Endothelial cell (in vitro differentiated cells): ENCODE results near the gene ATP1B3. TPM values are rescaled to one million over a fixed set of nuclear protein-coding genes. Genes with fewer than 3 reads are reported as not detected.

Experiments used
- DNase-seq: peaks from one replicate; pipeline ENCODE4 v3.0.0; 2021; ENCODE audit warnings: low spot score
- H3K27ac Mint-ChIP-seq: one replicate; pipeline ENCODE4 v1.8.0; 2021; ENCODE audit warnings: mixed read lengths, inconsistent platforms; ENCODE audit not compliant: unreplicated experiment
- H3K27me3 Mint-ChIP-seq: one replicate; pipeline ENCODE4 v1.8.0; 2021; ENCODE audit warnings: mild to moderate bottlenecking, moderate library complexity, mixed read lengths, inconsistent platforms; ENCODE audit not compliant: unreplicated experiment
- H3K36me3 Mint-ChIP-seq: one replicate; pipeline ENCODE4 v1.8.0; 2021; ENCODE audit warnings: mild to moderate bottlenecking, low read depth, mixed read lengths, inconsistent platforms; ENCODE audit not compliant: unreplicated experiment
- H3K4me1 Mint-ChIP-seq: one replicate; pipeline ENCODE4 v1.8.0; 2021; ENCODE audit warnings: mild to moderate bottlenecking, mixed read lengths, inconsistent platforms; ENCODE audit not compliant: unreplicated experiment
- H3K4me3 Mint-ChIP-seq: one replicate; pipeline ENCODE4 v1.8.0; 2021; ENCODE audit warnings: mild to moderate bottlenecking, mixed read lengths, inconsistent platforms; ENCODE audit not compliant: unreplicated experiment
- H3K9me3 Mint-ChIP-seq: one replicate; pipeline ENCODE4 v1.8.0; 2021; ENCODE audit warnings: mixed read lengths, inconsistent platforms; ENCODE audit not compliant: unreplicated experiment
- total RNA-seq: library from RNA; stranded (reverse); fragmentation: NEBNext Ultra II Directional; extraction: Animal tissue kit (Norgen Biotek cat#: 25700); gene quantifications from one replicate; pipeline ENCODE4 v1.2.1, GENCODE V29; 2021; ENCODE audit not compliant: unreplicated experiment
- TF ChIP-seq, protein P1 (sequence below): fragments of 200-600 bp; sonication (generic); IDR thresholded peaks from one replicate; pipeline ENCODE4 v1.5.0; 2021; ENCODE audit warnings: antibody characterized with exemption; ENCODE audit not compliant: unreplicated experiment

The ATP1B3 gene
- total RNA-seq, 1 donor from 2014 or later = 273 TPM

DNA sequence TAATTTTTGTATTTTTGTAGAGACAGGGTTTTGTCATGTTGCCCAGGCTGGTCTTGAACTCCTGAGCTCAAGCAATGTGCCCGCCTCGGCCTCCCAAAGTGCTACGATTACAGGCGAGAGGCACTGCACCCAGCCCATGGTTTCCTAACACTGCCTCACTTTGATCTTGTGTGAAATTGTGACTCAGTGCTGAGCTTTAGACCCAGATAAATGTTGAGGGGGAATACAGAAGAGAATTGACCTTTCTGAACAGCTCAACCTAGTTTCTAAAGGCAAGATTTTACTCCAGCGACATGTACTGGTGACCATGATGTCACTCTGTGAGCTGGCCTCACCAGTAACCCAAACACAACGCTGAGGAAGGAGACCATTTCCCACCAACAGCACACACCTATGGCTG lies 73.5 kb downstream of the ATP1B3 start:
- Mint-ChIP-seq H3K4me3 (no peak overlapping the region), H3K36me3 (no peaks in the 10 kb centered on the region), H3K9me3 (no peaks in the 10 kb centered on the region), H3K27me3 (no peaks in the 10 kb centered on the region), H3K4me1 (peaks cover 2% of the 10 kb centered on the region), H3K27ac (no peak overlapping the region)
- DNase-seq = no peak
- TF ChIP-seq, protein P1, sequence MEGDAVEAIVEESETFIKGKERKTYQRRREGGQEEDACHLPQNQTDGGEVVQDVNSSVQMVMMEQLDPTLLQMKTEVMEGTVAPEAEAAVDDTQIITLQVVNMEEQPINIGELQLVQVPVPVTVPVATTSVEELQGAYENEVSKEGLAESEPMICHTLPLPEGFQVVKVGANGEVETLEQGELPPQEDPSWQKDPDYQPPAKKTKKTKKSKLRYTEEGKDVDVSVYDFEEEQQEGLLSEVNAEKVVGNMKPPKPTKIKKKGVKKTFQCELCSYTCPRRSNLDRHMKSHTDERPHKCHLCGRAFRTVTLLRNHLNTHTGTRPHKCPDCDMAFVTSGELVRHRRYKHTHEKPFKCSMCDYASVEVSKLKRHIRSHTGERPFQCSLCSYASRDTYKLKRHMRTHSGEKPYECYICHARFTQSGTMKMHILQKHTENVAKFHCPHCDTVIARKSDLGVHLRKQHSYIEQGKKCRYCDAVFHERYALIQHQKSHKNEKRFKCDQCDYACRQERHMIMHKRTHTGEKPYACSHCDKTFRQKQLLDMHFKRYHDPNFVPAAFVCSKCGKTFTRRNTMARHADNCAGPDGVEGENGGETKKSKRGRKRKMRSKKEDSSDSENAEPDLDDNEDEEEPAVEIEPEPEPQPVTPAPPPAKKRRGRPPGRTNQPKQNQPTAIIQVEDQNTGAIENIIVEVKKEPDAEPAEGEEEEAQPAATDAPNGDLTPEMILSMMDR = no peak

DNA sequence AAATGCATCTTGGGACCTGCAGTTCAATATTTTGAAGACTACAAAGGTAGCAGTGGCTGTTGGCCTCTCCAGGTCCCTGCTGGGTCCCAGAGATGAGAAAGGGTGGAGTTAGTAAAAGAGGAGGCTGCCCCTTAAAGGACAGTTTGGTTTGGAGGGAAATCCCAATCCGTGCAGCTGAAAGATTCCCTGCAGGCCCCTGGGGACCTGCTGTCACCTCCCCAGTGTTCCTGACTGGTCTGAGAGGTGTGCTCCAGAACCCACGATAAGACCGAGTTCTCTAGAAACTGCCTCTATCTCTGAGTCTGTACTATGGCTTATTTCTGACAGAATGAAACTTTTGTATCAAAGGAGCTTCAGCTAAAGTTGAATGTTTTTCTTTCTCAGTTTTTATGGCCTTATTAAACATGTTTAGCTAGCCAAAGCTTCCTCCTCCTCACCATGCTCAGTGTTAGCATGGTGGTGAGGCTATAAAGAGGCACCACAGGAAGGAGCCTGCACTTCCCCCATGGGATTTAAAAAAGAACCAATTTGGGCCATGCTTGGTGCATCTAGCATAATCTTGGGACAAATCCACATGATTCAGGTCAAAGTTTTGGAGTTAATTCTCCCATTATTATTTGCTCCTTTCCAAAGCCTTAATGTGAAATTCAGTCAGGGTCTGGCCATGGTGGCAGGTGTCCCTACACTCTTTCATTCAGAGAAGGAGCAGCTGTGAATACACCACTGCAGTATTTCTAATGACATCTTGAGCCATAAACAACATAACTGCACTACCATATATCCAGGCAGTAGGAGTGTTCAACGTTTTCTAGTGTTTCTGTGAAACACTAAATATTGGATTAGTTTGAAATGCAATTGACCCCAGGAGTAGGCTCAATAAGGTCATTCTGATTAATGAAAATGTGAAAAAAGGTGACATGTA lies 74.4 kb downstream of the ATP1B3 start:
- Mint-ChIP-seq H3K4me3 (no peak overlapping the region), H3K27ac (no peak overlapping the region), H3K9me3 (no peaks in the 10 kb centered on the region), H3K4me1 (peaks cover 2% of the 10 kb centered on the region), H3K27me3 (no peaks in the 10 kb centered on the region), H3K36me3 (no peaks in the 10 kb centered on the region)
- DNase-seq = no peak
- TF ChIP-seq, protein P1 = no peak

DNA sequence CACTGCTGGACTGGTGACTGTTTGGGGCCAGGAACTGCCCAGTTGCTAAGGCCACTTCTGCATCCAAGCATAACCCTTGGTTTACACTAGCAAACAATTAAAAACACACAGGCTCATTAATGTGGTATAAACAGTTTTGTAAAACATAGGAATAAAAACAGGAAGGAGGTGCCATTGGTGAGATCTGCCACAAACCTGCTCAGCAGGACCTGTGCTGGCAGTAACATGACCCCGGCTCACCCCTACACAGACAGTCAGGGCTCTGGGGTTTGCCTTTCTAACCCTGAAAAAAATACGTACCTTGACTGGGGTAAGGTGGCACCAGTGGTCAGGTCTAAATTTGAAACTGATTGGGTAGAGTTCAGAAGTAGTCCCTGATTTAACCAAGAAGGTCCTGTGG lies 76.2 kb downstream of the ATP1B3 start:
- peaks cover 2% of the 10 kb centered on the region for H3K4me1 Mint-ChIP-seq
- H3K27ac Mint-ChIP-seq = no peak overlapping the region
- H3K9me3 Mint-ChIP-seq = no peaks in the 10 kb centered on the region
- no peak overlapping the region for H3K4me3 Mint-ChIP-seq
- no peaks in the 10 kb centered on the region for H3K27me3 Mint-ChIP-seq
- no peaks in the 10 kb centered on the region for H3K36me3 Mint-ChIP-seq
- DNase-seq = no peak
- TF ChIP-seq, protein P1 = no peak

DNA sequence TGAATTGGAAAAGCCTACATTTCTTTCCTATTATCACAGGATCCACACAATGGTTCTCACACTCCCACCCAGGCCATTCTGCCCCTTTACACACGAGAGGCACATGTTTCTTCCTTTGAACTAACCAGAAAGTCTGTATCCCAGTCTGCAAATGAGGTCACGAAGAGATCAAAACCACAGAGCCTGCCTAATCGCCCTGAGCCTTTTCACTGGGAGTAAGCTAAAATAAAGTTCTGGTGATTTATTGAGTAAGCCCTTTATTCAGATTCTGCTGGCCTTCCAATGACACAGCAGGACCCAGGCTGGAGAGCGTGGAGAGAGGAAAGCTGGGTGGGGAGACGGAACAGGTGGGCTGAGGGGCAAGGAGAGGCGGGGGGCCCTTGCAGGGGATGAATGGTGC lies 78.7 kb downstream of the ATP1B3 start:
- H3K9me3 Mint-ChIP-seq = no peaks in the 10 kb centered on the region
- H3K36me3 Mint-ChIP-seq = no peaks in the 10 kb centered on the region
- H3K4me3 Mint-ChIP-seq = no peak overlapping the region
- no peak overlapping the region for H3K27ac Mint-ChIP-seq
- DNase-seq = no peak
- TF ChIP-seq, protein P1 = no peak
- no peaks in the 10 kb centered on the region for H3K4me1 Mint-ChIP-seq
- no peaks in the 10 kb centered on the region for H3K27me3 Mint-ChIP-seq
